Measurements from ENCODE around the gene CLSTN2.

The CLSTN2 gene

DNA sequence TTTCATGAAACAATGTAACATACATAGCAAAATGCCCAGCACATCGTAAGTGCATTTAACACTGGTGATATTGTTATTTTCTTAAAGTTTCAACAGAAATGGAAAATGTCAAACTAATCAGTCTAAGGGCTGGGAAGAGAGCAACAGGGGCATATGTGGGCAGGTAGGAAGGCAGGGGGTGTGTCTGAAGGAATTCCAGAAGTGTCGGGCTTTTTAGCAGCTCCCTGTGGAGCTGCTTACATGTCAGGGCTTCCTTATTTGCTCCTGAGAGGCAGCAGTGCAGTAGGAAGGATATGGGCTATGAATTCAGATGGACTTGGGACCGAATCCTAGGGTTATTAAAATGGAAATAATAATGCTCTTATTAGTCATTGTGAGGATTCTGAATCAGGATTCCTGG is 311.6 kb downstream of the CLSTN2 start:
- no peak for DNase-seq

DNA sequence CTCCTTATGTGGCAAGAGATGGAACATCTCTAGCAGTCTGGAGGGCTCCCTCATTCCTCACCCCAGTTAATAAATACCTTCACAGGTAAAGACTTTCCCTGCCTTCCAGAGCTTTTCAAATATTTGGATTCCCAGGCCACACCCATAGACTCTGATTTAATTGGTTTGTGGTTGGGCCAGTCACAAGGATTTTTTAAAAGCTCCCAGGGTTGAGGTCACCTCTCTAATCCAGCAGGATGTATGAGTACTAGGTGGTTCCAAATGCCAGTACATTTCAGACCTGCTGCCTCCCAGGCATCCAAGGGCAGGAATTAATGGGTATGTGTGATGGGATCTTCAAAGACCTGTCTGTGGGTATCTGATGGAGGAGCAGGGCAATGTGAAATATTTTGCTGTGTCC is 312.8 kb downstream of the CLSTN2 start:
- DNase-seq: no peak

GRCh38 chr3:140249188-140249587 is 314.2 kb downstream of the CLSTN2 start:
- DNase-seq: no peak

DNA sequence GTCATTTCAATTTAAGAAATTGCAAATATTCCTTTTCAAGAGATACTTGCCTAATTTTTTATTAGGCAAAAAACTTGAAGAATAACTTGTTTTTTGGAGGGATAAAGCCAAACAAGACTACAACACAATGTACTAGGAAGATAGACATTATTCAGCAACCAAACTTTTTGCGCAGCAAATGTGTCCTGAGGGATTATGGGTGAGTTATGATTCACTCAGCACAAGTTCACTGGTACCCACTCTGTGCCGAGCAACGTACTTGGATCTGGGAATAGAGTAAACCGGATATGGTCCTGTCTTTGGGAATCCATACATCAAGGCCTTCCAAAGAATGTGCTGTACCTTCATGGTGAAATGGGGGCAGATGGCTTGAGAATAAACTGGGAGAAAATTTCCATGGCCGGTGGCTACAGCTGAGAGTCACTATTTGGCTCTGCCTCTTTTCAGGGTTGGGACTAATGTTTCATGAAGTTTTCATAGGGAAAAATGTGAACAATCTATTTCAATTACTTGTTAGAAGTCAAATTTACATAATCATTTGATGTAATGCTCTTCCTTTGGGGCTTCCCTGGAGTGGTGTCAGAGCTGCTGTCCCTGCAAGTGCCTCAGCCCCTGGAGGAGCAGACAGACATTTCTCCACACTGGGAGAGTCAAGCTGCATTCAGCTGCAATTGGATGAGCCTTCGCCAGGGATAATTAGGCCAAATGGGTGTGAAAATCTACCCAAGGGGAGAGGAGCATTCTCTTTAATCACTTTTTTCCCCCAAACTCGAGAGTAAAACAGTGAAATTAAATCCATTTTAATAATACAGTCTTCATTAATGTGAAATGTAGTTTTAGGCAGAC is 315.2 kb downstream of the CLSTN2 start:
- no peak for DNase-seq

DNA sequence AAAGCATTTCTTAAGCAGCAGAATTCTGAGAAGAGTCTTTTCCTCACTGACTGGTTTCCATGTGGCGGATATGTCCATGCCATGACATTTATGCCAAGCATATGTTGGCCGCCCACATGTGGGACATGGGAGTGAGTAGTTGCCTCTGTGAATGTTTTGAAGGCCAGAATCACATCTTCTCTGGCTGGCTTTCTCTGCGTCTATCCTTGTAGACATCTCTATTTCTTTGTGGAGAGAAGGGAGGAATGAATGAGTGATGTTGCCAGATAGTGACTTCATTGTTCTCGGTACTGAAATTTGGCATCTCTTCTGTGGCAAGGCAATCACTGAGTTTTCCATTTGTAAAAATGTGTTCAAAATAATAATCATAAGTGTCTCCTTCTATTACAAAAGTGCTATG is 316.0 kb downstream of the CLSTN2 start:
- DNase-seq: no peak

GRCh38 chr3:140251678-140252077 is 316.7 kb downstream of the CLSTN2 start:
- DNase-seq: no peak

- DNase-seq: no peak
These were observed 318.0 kb downstream of the CLSTN2 start for GRCh38 chr3:140252812-140253656.

GRCh38 chr3:140258222-140258724 is 323.3 kb downstream of the CLSTN2 start:
- DNase-seq: no peak

DNA sequence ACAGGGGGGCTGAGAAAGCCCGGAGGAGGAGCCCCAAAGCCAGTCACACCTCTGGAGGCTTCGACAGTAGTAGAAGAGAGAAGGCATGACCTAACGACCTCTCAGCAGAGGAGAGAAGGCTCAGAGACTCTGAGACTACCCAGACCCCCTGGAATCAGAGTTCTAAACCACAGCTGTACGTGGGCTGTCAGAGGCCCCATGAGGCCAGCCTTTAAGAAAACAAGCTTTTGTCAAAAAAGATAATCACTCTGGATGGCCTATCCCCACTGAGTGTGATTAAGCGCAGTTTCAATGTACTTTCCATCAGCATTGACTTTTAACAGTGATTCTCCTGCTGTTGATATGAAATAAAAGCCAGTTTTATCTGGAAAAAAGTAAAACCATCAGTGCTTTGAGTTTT is 330.3 kb downstream of the CLSTN2 start:
- DNase-seq: no peak

GRCh38 chr3:140268103-140268502 is 333.1 kb downstream of the CLSTN2 start:
- DNase-seq: no peak

DNA sequence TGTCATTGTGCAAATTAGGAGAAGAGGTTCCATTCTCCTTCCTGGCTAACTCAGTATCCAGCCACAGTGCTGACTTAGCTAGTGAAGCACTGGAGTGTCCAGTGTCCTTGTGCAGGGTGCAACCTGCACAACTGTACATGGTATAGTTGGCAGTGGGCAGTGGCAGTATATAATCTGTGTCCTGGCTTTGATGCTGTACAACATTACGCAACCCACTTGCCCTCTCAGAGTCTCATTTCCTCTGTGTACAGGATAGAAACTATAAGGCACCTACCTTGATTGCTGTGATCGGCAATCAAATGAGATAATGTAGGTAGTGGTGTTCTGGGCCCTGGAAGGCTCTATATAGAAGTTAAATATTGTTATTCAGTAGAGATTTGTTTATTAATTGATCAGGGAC is 333.6 kb downstream of the CLSTN2 start:
- DNase-seq: no peak

DNA sequence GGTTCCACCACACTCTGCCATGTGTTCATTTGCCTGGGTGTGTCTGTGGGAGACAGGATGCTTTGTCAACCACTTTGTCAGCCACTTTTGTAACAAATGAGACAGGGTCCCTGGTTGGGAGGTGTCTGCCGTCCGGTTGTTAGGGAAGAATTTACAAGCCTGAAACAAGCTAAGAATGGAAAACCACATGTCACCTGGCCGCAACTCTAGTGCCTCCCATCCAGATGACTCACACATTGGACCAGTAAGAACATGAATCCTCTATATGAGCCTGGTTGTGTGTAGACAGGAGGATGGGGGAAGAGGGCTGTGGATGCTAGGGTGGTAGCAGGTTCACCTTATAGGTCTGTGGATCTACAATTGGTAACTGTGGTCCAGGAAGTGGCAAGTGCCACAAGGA is 335.3 kb downstream of the CLSTN2 start:
- DNase-seq: no peak

DNA sequence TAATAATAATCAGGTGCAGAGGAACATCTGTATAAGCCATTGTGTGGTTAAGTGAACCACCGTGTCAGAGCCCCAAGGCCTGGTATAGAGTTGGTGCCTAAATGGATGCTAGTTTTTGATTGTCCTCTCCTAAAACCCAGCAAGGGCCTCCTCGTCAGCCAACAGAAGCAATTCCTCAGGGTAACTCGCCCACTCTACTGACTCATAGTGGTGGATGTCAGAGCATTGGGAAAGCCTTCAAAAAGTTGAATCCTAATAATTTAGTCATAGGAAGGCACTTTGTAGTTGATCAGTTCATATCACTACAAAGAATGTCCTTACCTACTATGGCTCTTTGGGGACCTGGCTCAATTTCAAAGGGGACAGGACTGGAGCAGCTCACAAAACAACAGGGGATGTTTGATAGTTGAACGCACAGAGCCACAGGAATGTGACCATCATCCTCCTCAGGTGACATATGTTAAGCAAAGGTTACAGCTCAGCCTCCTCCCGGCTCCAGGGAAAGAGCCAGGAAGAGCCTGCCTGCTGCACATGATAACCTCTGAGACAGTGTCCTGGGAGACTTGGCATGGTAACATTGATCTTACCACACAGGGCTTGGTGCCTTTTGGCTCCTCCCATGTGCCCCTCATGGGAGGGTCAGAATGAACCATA is 338.7 kb downstream of the CLSTN2 start:
- no peak for DNase-seq

- DNase-seq: no peak
These were observed 339.4 kb downstream of the CLSTN2 start for GRCh38 chr3:140274429-140274828.

DNA sequence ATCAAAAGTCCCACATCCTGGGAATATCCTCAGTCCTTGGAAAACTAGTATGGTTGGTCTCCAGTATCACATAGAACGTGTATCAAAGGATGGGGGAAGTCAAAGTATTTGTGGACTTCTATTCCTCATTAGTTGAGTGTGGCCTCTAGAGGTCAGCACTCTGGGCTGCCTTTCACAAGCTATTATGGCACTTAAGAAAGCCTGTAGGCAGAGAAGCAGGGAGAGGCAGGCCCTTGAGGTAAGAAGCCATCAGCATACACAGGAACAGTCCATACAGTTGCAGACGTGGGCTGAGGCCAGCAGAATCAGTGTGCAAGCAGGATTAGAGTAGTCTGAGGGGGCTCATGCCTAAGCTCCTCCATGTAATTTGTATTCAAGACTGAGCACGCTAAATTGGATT is 341.7 kb downstream of the CLSTN2 start:
- DNase-seq: no peak

DNA sequence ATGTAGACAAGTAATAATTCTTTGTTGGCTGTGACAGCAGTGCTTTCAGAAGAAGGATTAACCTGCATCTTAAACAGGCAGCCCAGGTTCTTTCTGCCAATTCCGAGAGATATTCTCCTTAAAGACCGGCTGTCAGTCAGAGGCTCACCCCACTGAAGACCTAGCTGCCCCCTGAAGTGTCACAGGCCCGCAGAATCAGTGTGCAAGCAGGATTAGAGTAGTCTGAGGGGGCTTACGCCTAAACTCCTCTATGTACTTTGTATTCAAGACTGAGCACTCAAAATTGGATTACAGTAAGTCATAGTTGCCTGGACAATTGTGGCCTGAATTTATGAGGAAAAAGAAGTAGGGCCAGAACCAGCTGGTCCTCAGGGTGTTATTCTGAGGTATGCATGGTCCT is 342.9 kb downstream of the CLSTN2 start:
- no peak for DNase-seq

DNA sequence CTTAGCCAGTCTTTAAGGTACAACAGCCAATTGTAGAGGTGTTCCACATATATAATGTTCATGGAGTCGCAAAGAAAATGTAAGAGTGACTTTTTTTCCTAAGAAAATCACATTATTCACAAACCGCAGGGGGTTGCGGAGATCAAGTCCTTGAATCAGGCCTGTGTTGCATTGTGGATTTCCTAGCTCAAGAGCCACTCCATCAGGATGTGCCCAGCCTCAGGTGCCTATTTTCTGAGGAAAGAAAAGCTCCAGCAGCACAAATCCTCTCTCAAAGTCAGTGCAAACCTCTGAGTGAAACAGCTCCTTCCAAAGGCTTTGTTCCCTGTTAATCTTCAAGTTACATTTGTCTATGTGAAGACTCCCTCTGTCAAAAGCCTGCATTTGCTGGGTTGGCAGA is 349.4 kb downstream of the CLSTN2 start:
- no peak for DNase-seq

DNA sequence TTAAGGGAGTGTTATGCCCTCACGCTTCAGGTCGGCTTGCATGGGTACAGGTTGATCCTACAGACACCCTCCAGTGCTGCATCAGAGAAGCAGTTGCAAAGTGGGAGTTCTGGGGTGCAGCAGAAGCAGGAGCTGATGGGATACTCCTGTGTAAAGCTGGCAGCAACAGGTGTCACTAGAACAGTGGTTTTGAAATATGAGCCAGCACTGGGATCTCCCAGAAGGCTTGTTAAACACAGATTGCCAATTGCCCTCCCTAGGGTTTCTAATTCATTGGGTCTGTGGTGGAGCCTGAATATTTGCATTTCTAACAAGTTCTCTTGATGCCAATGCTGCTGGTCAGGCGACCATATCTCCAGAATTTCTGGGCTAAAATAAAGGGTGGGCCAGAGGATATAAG is 350.4 kb downstream of the CLSTN2 start:
- no peak for DNase-seq

DNA sequence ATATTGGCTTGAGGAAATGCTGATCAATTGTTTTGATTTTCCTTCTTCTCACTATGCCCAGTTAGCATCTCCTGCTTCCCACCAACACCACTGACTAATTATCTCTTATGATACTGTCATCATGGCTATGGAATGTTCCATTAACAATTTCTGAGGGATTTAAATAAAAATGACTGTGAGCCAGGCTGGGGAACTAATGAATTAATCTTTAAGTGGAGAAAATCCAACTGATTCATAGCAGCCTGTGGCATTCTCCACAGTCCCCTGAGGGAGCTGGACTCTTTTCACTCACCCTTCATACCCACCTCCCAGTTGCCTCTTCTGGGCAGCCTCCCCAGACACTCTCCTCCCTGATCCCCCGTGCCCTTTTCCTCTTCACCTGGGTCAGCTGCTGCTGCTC is 353.6 kb downstream of the CLSTN2 start:
- no peak for DNase-seq

- DNase-seq: no peak
These were observed 355.1 kb downstream of the CLSTN2 start for GRCh38 chr3:140290105-140290504.

DNA sequence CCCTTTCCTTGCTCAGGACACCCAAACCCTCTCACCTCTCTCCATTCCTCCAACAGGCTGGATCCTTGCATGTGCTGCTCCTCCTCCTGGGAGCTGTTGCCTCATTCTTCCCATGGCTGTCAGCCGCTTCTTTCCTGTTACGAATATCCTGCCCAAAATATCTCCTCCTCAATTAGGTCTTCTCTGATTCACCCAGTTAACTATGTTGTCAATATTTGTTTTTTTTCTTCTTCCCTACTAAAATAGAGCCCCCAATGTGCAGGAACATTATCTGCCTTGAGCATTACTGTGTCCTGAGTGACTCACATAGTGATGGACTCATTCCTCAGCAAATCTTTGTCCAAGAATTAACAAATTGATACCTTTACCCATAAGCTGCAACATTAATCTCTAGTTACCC is 357.2 kb downstream of the CLSTN2 start:
- DNase-seq: no peak

DNA sequence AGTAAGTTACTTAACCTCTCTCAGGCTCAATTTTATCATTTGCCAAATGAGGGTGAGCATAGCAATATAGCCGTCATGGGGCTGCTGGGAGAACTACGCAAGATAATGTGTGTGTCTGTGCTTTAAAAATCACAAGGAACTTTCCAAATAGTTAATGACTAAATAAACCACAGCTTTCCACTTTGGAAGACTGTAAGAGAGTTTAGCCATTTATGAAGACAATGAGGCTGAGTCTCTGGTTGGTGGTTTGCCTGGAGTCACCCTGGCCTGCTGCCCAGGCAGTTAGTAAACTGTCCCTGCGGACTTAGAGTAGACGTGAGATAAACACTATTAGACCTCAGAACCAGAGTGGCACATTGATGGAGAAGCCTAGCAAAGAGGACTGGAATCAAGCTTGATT is 357.7 kb downstream of the CLSTN2 start:
- DNase-seq: no peak

GRCh38 chr3:140294058-140294457 is 359.1 kb downstream of the CLSTN2 start:
- DNase-seq: no peak

Measured in NCI-H226 (cell line).